HL-60 (cell line): Measurements from ENCODE around the gene SPIN1.

ENCODE experiments used
- DNase-seq, 2 experiments: peaks; one replicate each; pipeline ENCODE4 v3.0.0-alpha.2; 2010 to 2020; ENCODE audit warnings: low read depth in 1 of 2, low spot score in 1 of 2
- H3K27ac ChIP-seq: fragments of 250-450 bp; sonication (Bioruptor Pico); replicated peaks from 2 replicates; pipeline ENCODE4 v1.5.1; 2020; ENCODE audit warnings: mild to moderate bottlenecking, moderate library complexity
- H3K27me3 ChIP-seq: fragments of 250-450 bp; sonication (Bioruptor Pico); 2 replicates; pipeline ENCODE4 v1.5.1; 2021; ENCODE audit warnings: mild to moderate bottlenecking, moderate library complexity; ENCODE audit not compliant: insufficient read depth, poor library complexity, severe bottlenecking
- H3K4me3 ChIP-seq: replicated peaks from 2 replicates; pipeline ENCODE4 v1.5.1; 2011; ENCODE audit warnings: mild to moderate bottlenecking, control low read depth, low read length; ENCODE audit not compliant: insufficient read depth
- CTCF ChIP-seq: IDR thresholded peaks from one replicate; pipeline ENCODE4 v1.5.1; 2011; ENCODE audit warnings: low read length, control low read depth, inconsistent platforms; ENCODE audit not compliant: insufficient read depth
- GABPA ChIP-seq: IDR thresholded peaks from 2 replicates; pipeline ENCODE4 v1.6.1; 2012; ENCODE audit warnings: low read depth
- POLR2AphosphoS5 ChIP-seq: IDR thresholded peaks from 2 replicates; pipeline ENCODE4 v1.6.1; 2012; ENCODE audit warnings: low read depth
- SPI1 ChIP-seq: IDR thresholded peaks from 2 replicates; pipeline ENCODE4 v1.6.1; 2012; ENCODE audit warnings: low read depth, mild to moderate bottlenecking, borderline replicate concordance
- TF ChIP-seq, protein P1 (sequence below): IDR thresholded peaks from 2 replicates; pipeline ENCODE4 v1.6.1; 2012; ENCODE audit warnings: low read depth; ENCODE audit not compliant: insufficient replicate concordance

Gene SPIN1

DNA sequence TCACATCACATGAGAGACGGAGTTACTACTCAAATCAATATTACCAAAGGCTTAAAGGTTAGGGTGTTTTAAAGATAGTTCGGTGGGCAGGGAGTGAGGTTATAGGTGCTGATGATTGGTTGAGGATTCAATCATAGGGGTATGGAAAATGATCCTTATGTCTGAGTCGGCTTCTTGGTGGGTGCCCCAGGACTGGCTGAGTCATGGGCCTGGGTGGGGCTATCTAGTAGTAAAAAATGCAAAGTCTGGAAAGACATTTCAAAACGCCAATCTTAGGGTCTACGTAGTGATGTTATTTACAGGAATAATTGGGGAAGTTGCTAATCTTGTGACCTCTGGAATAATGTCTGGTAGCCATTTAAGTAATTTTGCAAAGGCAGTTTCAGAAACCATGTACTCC lies 15.2 kb upstream of the SPIN1 start:
- no peak for DNase-seq
- Histone ChIP-seq H3K27ac (no peak overlapping the region), H3K27me3 (no peaks in the 10 kb centered on the region), H3K4me3 (no peak overlapping the region)
- TF ChIP-seq SPI1 (no peak), GABPA (no peak), POLR2AphosphoS5 (no peak), CTCF (no peak)
- TF ChIP-seq, protein P1, sequence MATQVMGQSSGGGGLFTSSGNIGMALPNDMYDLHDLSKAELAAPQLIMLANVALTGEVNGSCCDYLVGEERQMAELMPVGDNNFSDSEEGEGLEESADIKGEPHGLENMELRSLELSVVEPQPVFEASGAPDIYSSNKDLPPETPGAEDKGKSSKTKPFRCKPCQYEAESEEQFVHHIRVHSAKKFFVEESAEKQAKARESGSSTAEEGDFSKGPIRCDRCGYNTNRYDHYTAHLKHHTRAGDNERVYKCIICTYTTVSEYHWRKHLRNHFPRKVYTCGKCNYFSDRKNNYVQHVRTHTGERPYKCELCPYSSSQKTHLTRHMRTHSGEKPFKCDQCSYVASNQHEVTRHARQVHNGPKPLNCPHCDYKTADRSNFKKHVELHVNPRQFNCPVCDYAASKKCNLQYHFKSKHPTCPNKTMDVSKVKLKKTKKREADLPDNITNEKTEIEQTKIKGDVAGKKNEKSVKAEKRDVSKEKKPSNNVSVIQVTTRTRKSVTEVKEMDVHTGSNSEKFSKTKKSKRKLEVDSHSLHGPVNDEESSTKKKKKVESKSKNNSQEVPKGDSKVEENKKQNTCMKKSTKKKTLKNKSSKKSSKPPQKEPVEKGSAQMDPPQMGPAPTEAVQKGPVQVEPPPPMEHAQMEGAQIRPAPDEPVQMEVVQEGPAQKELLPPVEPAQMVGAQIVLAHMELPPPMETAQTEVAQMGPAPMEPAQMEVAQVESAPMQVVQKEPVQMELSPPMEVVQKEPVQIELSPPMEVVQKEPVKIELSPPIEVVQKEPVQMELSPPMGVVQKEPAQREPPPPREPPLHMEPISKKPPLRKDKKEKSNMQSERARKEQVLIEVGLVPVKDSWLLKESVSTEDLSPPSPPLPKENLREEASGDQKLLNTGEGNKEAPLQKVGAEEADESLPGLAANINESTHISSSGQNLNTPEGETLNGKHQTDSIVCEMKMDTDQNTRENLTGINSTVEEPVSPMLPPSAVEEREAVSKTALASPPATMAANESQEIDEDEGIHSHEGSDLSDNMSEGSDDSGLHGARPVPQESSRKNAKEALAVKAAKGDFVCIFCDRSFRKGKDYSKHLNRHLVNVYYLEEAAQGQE: no peak

DNA sequence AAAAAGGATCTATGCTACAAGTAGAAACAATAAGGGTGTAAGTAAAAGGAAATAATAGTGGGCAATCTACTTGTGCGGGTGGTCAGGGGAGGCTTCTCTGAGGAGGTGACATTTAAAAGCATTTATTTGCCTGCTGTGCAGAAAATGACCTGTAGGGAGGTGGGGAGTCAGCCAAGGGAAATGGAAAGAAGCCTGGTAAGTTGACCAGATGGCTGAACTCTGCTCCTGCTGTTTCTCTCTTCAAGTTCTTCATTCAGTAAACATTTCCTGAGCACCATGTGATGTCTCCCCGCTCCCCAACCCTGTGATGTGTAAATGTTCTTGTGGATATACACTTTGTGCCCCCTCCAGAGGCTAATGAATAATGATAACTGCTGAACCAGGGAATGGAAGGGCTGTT lies 9.9 kb upstream of the SPIN1 start:
- Histone ChIP-seq H3K27ac (no peak overlapping the region), H3K27me3 (no peaks in the 10 kb centered on the region), H3K4me3 (no peak overlapping the region)
- no peak for DNase-seq
- TF ChIP-seq POLR2AphosphoS5: no peak
- no peak for TF ChIP-seq SPI1
- TF ChIP-seq GABPA: no peak
- no peak for TF ChIP-seq CTCF
- TF ChIP-seq, protein P1: no peak

GRCh38 chr9:88379352-88379751 lies 8.9 kb upstream of the SPIN1 start:
- no peaks in the 10 kb centered on the region for H3K27me3 ChIP-seq
- no peak for TF ChIP-seq GABPA
- TF ChIP-seq POLR2AphosphoS5: no peak
- no peak for TF ChIP-seq CTCF
- TF ChIP-seq SPI1: no peak
- TF ChIP-seq, protein P1: no peak
- H3K27ac ChIP-seq: no peak overlapping the region
- H3K4me3 ChIP-seq: no peak overlapping the region
- DNase-seq: no peak
